BE2C (cell line): Measurements from ENCODE around the gene ST8SIA6.

Source experiments
- DNase-seq: peaks from one replicate; pipeline ENCODE4 v3.0.0-alpha.2; 2020
- H3K27me3 ChIP-seq: fragments of 250-450 bp; sonication (Bioruptor Pico); 2 replicates; pipeline ENCODE4 v1.5.1; 2020; ENCODE audit warnings: mild to moderate bottlenecking
- H3K36me3 ChIP-seq: fragments of 250-450 bp; sonication (Bioruptor Pico); 2 replicates; pipeline ENCODE4 v1.5.1; 2020; ENCODE audit warnings: mild to moderate bottlenecking
- H3K4me1 ChIP-seq: fragments of 250-450 bp; sonication (Bioruptor Pico); 2 replicates; pipeline ENCODE4 v1.5.1; 2020
- H3K4me3 ChIP-seq: 2 replicates; pipeline ENCODE4 v1.5.1; 2011; ENCODE audit warnings: low read depth, low read length
- H3K9me3 ChIP-seq: fragments of 250-450 bp; sonication (Bioruptor Pico); 2 replicates; pipeline ENCODE4 v1.5.1; 2020
- CTCF ChIP-seq: IDR thresholded peaks from 2 replicates; pipeline ENCODE4 v1.5.1; 2012; ENCODE audit warnings: mild to moderate bottlenecking, low read depth, low read length

The ST8SIA6 gene

GRCh38 chr10:17427201-17427600, 27.2 kb downstream of the ST8SIA6 start:
- Histone ChIP-seq H3K36me3 (no peaks in the 10 kb centered on the region), H3K4me1 (no peaks in the 10 kb centered on the region), H3K27me3 (peaks cover 7% of the 10 kb centered on the region; the same call in 1 of the 2 replicates), H3K4me3 (no peak overlapping the region), H3K9me3 (no peaks in the 10 kb centered on the region)
- no peak for TF ChIP-seq CTCF
- no peak for DNase-seq

DNA sequence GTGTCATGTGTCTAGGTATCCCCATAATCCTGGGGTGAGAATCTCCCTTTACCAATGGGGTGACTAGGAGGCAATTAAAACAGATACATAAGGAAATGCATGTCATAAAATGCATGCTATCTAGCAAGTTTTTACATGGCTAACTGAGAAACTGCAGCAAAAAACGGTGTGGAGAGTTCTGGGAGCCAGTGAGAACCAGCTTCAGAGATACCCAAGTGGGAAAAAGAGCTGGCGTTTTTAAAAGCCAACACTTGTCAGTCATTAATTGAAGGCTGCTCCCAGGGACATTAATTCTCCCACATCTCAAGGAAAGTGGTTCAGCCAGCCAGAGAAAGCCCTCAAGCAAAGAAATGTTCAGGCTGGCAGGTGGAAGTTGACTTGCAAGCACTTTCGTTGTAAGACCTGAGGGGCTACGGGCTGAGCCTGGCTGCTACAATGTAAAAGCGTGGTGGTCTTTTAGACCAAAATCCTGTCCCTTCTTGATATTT, 28.1 kb downstream of the ST8SIA6 start:
- no peaks in the 10 kb centered on the region for H3K36me3 ChIP-seq
- no peaks in the 10 kb centered on the region for H3K4me1 ChIP-seq
- no peak for TF ChIP-seq CTCF
- H3K9me3 ChIP-seq: no peaks in the 10 kb centered on the region
- 0 out of 2 replicates have a peak, but pooled peaks cover 2% of the 10 kb centered on the region for H3K27me3 ChIP-seq
- DNase-seq: no peak
- H3K4me3 ChIP-seq: no peak overlapping the region

DNA sequence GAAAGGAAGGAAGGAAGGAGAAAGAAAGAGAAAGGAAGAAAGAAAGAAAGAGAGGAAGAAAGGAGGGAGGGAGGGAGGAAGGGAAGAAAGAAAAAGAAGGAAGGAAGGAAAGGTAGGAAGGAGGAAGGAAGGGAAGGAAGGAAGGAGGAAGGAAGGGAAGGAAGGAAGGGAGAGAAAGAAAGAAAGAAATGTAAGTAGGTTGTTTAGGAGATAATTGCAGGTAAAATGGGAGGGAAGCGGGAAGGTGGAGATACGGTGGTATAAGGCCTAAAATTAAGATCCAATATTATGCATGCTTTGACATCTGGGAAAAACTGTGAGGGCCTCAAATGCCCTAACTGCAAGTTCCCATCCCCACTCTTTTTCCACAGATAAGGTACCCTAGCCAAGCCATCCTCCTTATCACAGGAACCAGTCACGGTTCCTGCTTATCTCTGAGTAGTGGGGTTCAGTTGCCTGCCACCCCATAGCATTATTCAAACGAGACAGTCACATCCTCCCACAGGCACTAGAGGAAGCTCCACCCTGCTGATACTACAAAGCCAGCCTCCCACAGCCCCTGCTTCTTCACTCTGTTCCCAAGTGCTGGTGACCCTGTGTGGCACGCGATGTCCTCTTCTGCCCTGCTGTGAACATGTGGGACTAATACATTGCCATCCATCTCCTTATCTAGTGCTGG, 28.7 kb downstream of the ST8SIA6 start:
- no peak for DNase-seq
- Histone ChIP-seq H3K4me3 (no peak overlapping the region), H3K4me1 (no peaks in the 10 kb centered on the region), H3K9me3 (no peaks in the 10 kb centered on the region), H3K36me3 (no peaks in the 10 kb centered on the region), H3K27me3 (no peaks in the 10 kb centered on the region)
- TF ChIP-seq CTCF: no peak

GRCh38 chr10:17423632-17424186, 30.7 kb downstream of the ST8SIA6 start:
- H3K9me3 ChIP-seq: no peaks in the 10 kb centered on the region
- H3K4me1 ChIP-seq: no peaks in the 10 kb centered on the region
- no peaks in the 10 kb centered on the region for H3K36me3 ChIP-seq
- no peaks in the 10 kb centered on the region for H3K27me3 ChIP-seq
- TF ChIP-seq CTCF: no peak
- no peak overlapping the region for H3K4me3 ChIP-seq
- no peak for DNase-seq

- no peak for DNase-seq
- no peaks in the 10 kb centered on the region for H3K4me1 ChIP-seq
- no peaks in the 10 kb centered on the region for H3K36me3 ChIP-seq
- H3K4me3 ChIP-seq: no peak overlapping the region
- H3K27me3 ChIP-seq: no peaks in the 10 kb centered on the region
- TF ChIP-seq CTCF: no peak
- no peaks in the 10 kb centered on the region for H3K9me3 ChIP-seq
Observed at GRCh38 chr10:17422931-17423330, 31.5 kb downstream of the ST8SIA6 start.

DNA sequence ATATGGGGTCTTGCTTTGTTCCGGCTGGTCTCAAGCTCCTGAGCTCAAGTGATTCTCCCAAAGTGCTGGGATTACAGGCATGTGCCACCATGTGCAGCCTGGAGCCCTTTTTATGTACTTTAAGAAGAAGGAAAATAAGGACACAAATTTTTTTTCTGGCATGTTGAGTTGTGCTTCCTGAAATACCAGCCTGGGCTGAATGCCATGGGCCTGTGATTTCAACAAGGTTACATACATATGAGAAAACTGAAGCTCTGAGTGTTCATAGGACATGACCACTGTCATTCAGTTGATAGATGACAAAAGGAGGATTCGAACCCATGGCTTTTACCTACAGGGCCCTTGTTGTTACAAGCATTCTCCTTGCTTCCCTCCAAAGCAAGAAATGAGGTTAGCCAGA, 36.1 kb downstream of the ST8SIA6 start:
- TF ChIP-seq CTCF: no peak
- Histone ChIP-seq H3K36me3 (no peaks in the 10 kb centered on the region), H3K4me3 (no peak overlapping the region), H3K27me3 (no peaks in the 10 kb centered on the region), H3K9me3 (no peaks in the 10 kb centered on the region), H3K4me1 (no peaks in the 10 kb centered on the region)
- no peak for DNase-seq
